HEK293 (cell line): Measurements from ENCODE around the gene FOXL2.

ENCODE experiments used
- AEBP2 ChIP-seq: fragments of 450-650 bp; formaldehyde crosslinking; IDR thresholded peaks from 2 replicates; pipeline ENCODE4 v1.5.1; 2016; ENCODE audit warnings: missing biosample characterization, missing genetic modification characterization, borderline replicate concordance
- CTCF ChIP-seq: fragments of 450-650 bp; formaldehyde crosslinking; IDR thresholded peaks from 2 replicates; pipeline ENCODE4 v1.5.1; 2016; ENCODE audit warnings: missing biosample characterization, missing genetic modification characterization
- GFI1B ChIP-seq: fragments of 450-650 bp; formaldehyde crosslinking; IDR thresholded peaks from 2 replicates; pipeline ENCODE4 v1.5.1; 2016; ENCODE audit warnings: missing biosample characterization, missing genetic modification characterization
- KLF1 ChIP-seq: fragments of 450-650 bp; formaldehyde crosslinking; IDR thresholded peaks from 2 replicates; pipeline ENCODE4 v1.5.1; 2016; ENCODE audit warnings: missing biosample characterization, missing genetic modification characterization
- ZBTB21 ChIP-seq: fragments of 450-650 bp; formaldehyde crosslinking; IDR thresholded peaks from 2 replicates; pipeline ENCODE4 v1.5.1; 2017; ENCODE audit warnings: missing biosample characterization, missing genetic modification characterization
- ZNF555 ChIP-seq: fragments of 450-650 bp; formaldehyde crosslinking; conservative IDR thresholded peaks from 2 replicates; pipeline ENCODE4 v1.5.1; 2017; ENCODE audit warnings: missing biosample characterization, mild to moderate bottlenecking, missing genetic modification characterization, inconsistent platforms

- TF ChIP-seq CTCF (tag by site-specific recombination) (no peak), ZNF555 (tag by site-specific recombination) (no peak), GFI1B (tag by site-specific recombination) (no peak), ZBTB21 (tag by site-specific recombination) (no peak), AEBP2 (tag by site-specific recombination) (no peak), KLF1 (no peak)
These were observed 3.9 kb downstream of the FOXL2 start for GRCh38 chr3:138942861-138943623.
